Mesendoderm (in vitro differentiated cells): Measurements from ENCODE around the gene INAVA.

Source experiments
- DNase-seq: peaks from one replicate; pipeline ENCODE4 v3.0.0; 2013
- H2AK5ac ChIP-seq: 2 replicates; pipeline ENCODE4 v1.6.1; 2013; ENCODE audit warnings: low read length, inconsistent platforms
- H2BK120ac ChIP-seq: 2 replicates; pipeline ENCODE4 v1.6.1; 2013; ENCODE audit warnings: low read depth, mild to moderate bottlenecking, low read length, moderate library complexity, mixed read lengths
- H2BK15ac ChIP-seq: replicated peaks from 2 replicates; pipeline ENCODE4 v1.6.1; 2013; ENCODE audit warnings: low read depth, mild to moderate bottlenecking, moderate library complexity
- H2BK5ac ChIP-seq: 2 replicates; pipeline ENCODE4 v1.6.1; 2013; ENCODE audit warnings: low read length, inconsistent platforms
- H3K18ac ChIP-seq: 2 replicates; pipeline ENCODE4 v1.6.1; 2013; ENCODE audit warnings: mild to moderate bottlenecking, low read length, mixed read lengths
- H3K23ac ChIP-seq: one replicate; pipeline ENCODE4 v1.6.1; 2013; ENCODE audit warnings: low read length
- H3K27ac ChIP-seq: 2 replicates; pipeline ENCODE4 v1.5.1; 2013; ENCODE audit warnings: low read depth, mild to moderate bottlenecking, inconsistent platforms, low read length, moderate library complexity
- H3K27me3 ChIP-seq: 2 replicates; pipeline ENCODE4 v1.6.1; 2013; ENCODE audit warnings: low read length, control low read depth, mild to moderate bottlenecking, inconsistent platforms; ENCODE audit not compliant: insufficient read depth, poor library complexity
- H3K36me3 ChIP-seq: 2 replicates; pipeline ENCODE4 v1.6.1; 2013; ENCODE audit warnings: low read length, inconsistent platforms; ENCODE audit not compliant: control insufficient read depth, insufficient read depth
- H3K4ac ChIP-seq: one replicate; pipeline ENCODE4 v1.6.1; 2013; ENCODE audit warnings: low read depth, mild to moderate bottlenecking, low read length, moderate library complexity
- H3K4me1 ChIP-seq: 2 replicates; pipeline ENCODE4 v1.6.1; 2013; ENCODE audit warnings: low read depth, low read length, inconsistent platforms; ENCODE audit not compliant: control insufficient read depth
- H3K4me2 ChIP-seq: 2 replicates; pipeline ENCODE4 v1.6.1; 2013; ENCODE audit warnings: low read length
- H3K4me3 ChIP-seq: 2 replicates; pipeline ENCODE4 v1.5.1; 2013; ENCODE audit warnings: mild to moderate bottlenecking, low read length
- H3K56ac ChIP-seq: one replicate; pipeline ENCODE4 v1.6.1; 2013; ENCODE audit warnings: low read length
- H3K79me1 ChIP-seq: 2 replicates; pipeline ENCODE4 v1.6.1; 2013; ENCODE audit warnings: low read length, inconsistent platforms
- H3K79me2 ChIP-seq: 2 replicates; pipeline ENCODE4 v1.6.1; 2013; ENCODE audit warnings: mild to moderate bottlenecking, low read length; ENCODE audit not compliant: control insufficient read depth, insufficient read depth
- H3K9ac ChIP-seq: 2 replicates; pipeline ENCODE4 v1.6.1; 2013; ENCODE audit warnings: low read length, inconsistent platforms
- H4K5ac ChIP-seq: one replicate; pipeline ENCODE4 v1.6.1; 2013; ENCODE audit warnings: low read length
- H4K8ac ChIP-seq: one replicate; pipeline ENCODE4 v1.6.1; 2013; ENCODE audit warnings: low read depth, mild to moderate bottlenecking, control low read depth, low read length, moderate library complexity
- WGBS: extraction: QIAGEN DNeasy Blood & Tissue Kit; methylation state at CpG from one replicate; pipeline ENCODE4 v1.1.7; 2013; ENCODE audit warnings: low lambda C conversion rate, missing lambda C conversion rate; ENCODE audit not compliant: insufficient coverage; ENCODE audit errors: extremely low coverage; 5-methylcytosine and 5-hydroxymethylcytosine counted together

Gene INAVA

GRCh38 chr1:200887036-200887435, 7.7 kb upstream of the INAVA start:
- Histone ChIP-seq H2BK5ac (no peak overlapping the region), H3K56ac (no peak overlapping the region), H3K4me3 (no peak overlapping the region), H3K18ac (no peak overlapping the region), H4K5ac (no peak overlapping the region), H3K27me3 (no peaks in the 10 kb centered on the region), H2BK120ac (no peak overlapping the region), H3K9ac (no peak overlapping the region), H3K4ac (no peak overlapping the region), H3K27ac (no peak overlapping the region), H2BK15ac (no peak overlapping the region), H3K23ac (no peak overlapping the region), H3K4me1 (peaks cover 2% of the 10 kb centered on the region), H3K4me2 (no peak overlapping the region), H3K79me2 (peaks cover 2% of the 10 kb centered on the region), H4K8ac (no peak overlapping the region), H2AK5ac (no peak overlapping the region), H3K36me3 (no peaks in the 10 kb centered on the region), H3K79me1 (no peaks in the 10 kb centered on the region)
- no peak for DNase-seq
- no CpG with 5 or more reads among the region's 11 CpGs for WGBS

GRCh38 chr1:200887772-200888348, 6.8 kb upstream of the INAVA start:
- Histone ChIP-seq H3K23ac (no peak overlapping the region), H2AK5ac (no peak overlapping the region), H2BK120ac (no peak overlapping the region), H3K4ac (no peak overlapping the region), H3K36me3 (no peaks in the 10 kb centered on the region), H3K79me1 (no peaks in the 10 kb centered on the region), H3K79me2 (peaks cover 9% of the 10 kb centered on the region), H3K4me3 (no peak overlapping the region), H2BK5ac (no peak overlapping the region), H3K56ac (no peak overlapping the region), H3K9ac (no peak overlapping the region), H3K27ac (no peak overlapping the region), H3K18ac (no peak overlapping the region), H4K8ac (no peak overlapping the region), H3K4me1 (peaks cover 2% of the 10 kb centered on the region), H4K5ac (no peak overlapping the region), H3K27me3 (no peaks in the 10 kb centered on the region), H3K4me2 (no peak overlapping the region), H2BK15ac (no peak overlapping the region)
- no peak for DNase-seq
- WGBS, result no CpG with 5 or more reads among the region's 9 CpGs

- DNase-seq, result peak; percentile 68
- Histone ChIP-seq H3K4ac (no peak overlapping the region), H3K4me1 (peaks cover 4% of the 10 kb centered on the region), H4K8ac (no peak overlapping the region), H2BK5ac (no peak overlapping the region), H2BK120ac (no peak overlapping the region), H4K5ac (no peak overlapping the region), H2AK5ac (no peak overlapping the region), H3K79me1 (peaks cover 1% of the 10 kb centered on the region), H3K23ac (no peak overlapping the region), H2BK15ac (no peak overlapping the region), H3K27me3 (no peaks in the 10 kb centered on the region), H3K4me2 (no peak overlapping the region), H3K79me2 (peaks cover 14% of the 10 kb centered on the region), H3K18ac (no peak overlapping the region), H3K4me3 (no peak overlapping the region), H3K9ac (no peak overlapping the region), H3K27ac (no peak overlapping the region), H3K56ac (no peak overlapping the region), H3K36me3 (no peaks in the 10 kb centered on the region)
- WGBS, result no CpG with 5 or more reads among the region's 7 CpGs
These were observed 6.3 kb upstream of the INAVA start for GRCh38 chr1:200888349-200888838.

- no peak overlapping the region for H3K27ac ChIP-seq
- peaks cover 14% of the 10 kb centered on the region for H3K4me1 ChIP-seq
- H2BK5ac ChIP-seq, result no peak overlapping the region
- no peak overlapping the region for H3K4me2 ChIP-seq
- H2AK5ac ChIP-seq, result no peak overlapping the region
- no peak overlapping the region for H3K4me3 ChIP-seq
- peaks cover 5% of the 10 kb centered on the region for H3K79me1 ChIP-seq
- H4K5ac ChIP-seq, result no peak overlapping the region
- H3K23ac ChIP-seq, result no peak overlapping the region
- WGBS, result no CpG with 5 or more reads among the region's 2 CpGs
- no peak overlapping the region for H3K18ac ChIP-seq
- H2BK120ac ChIP-seq, result no peak overlapping the region
- DNase-seq, result no peak
- H3K36me3 ChIP-seq, result no peaks in the 10 kb centered on the region
- no peak overlapping the region for H3K56ac ChIP-seq
- peaks cover 26% of the 10 kb centered on the region for H3K79me2 ChIP-seq
- no peaks in the 10 kb centered on the region for H3K27me3 ChIP-seq
- no peak overlapping the region for H2BK15ac ChIP-seq
- no peak overlapping the region for H4K8ac ChIP-seq
- H3K9ac ChIP-seq, result no peak overlapping the region
- no peak overlapping the region for H3K4ac ChIP-seq
These were observed 5.1 kb upstream of the INAVA start for GRCh38 chr1:200889571-200889970.

GRCh38 chr1:200890027-200890426, 4.7 kb upstream of the INAVA start:
- H3K27ac ChIP-seq, result no peak overlapping the region
- no peak overlapping the region for H2BK5ac ChIP-seq
- no peak overlapping the region for H4K5ac ChIP-seq
- H3K23ac ChIP-seq, result no peak overlapping the region
- no peak overlapping the region for H3K4me2 ChIP-seq
- H3K18ac ChIP-seq, result no peak overlapping the region
- no peaks in the 10 kb centered on the region for H3K36me3 ChIP-seq
- no CpG with 5 or more reads among the region's 15 CpGs for WGBS
- no peak overlapping the region for H3K9ac ChIP-seq
- H3K27me3 ChIP-seq, result no peaks in the 10 kb centered on the region
- H3K56ac ChIP-seq, result no peak overlapping the region
- no peak overlapping the region for H3K4me3 ChIP-seq
- H2AK5ac ChIP-seq, result no peak overlapping the region
- peaks cover 7% of the 10 kb centered on the region for H3K79me1 ChIP-seq
- H2BK120ac ChIP-seq, result no peak overlapping the region
- DNase-seq, result no peak
- no peak overlapping the region for H2BK15ac ChIP-seq
- H3K4ac ChIP-seq, result no peak overlapping the region
- H3K4me1 ChIP-seq, result peaks cover 16% of the 10 kb centered on the region
- H3K79me2 ChIP-seq, result peaks cover 30% of the 10 kb centered on the region
- no peak overlapping the region for H4K8ac ChIP-seq
